GM19397 (cell line): ENCODE data around the gene TMEM163.
"Not testable (repeated sequence)": the region's sequence is repeated elsewhere in the genome, so short reads cannot be mapped to it uniquely, and the experiment has no call there.

Experiments used
- ATAC-seq: cut with Tn5 transposase; IDR thresholded peaks from one replicate; pipeline ENCODE4 v1.9.1; 2021; ENCODE audit warnings: mild to moderate bottlenecking, moderate library complexity; ENCODE audit not compliant: unreplicated experiment

TMEM163 gene

DNA sequence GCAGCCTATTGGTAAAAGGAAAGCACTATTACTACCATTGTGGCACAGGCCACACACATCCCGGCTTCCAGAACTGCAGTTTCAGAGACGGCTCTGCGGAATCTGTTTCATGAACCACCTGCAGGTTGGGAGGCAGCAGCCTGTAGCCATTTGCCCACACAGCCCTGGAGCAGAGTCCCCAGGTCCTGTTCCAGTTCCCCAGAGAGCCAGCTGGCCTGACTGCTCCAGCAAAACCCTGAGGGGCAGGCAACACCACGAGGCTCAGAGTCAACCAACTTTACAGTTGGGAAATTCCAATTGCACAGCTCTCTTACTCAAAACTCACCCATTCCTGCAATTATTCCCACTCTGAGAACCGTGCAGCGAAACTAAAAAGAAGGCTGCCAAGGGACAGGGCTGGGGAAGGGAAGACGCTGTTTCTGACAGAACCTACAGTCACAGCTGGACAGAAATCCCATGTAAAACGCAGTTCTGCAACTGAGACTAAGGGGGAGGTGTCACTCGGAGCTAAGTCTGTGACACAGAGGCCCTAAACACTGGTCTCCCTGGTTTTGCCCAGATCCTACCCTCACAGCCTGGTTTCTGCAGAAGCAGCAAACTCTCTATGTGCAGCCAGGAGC, 219.4 kb downstream of the TMEM163 start:
- no peak for ATAC-seq

DNA sequence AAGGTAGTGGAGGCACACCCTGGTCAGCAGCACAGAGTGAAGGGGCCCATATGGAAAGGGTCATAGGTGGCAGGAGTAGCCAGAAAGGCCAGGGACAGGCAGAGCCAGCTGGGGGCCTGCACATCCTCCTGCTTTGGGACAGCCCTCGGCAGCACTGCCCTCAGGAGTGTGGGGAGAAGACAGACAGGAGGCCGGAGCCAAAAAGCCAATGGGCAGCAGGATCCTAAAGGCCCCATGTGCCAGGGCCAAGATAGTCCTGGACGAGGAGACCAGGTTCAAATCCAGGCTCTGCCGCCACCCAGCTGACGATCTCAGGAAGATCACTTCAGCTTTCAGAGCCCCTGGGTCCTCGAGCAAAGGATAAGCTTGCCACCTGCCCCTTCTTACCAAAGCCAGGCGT, 220.1 kb downstream of the TMEM163 start:
- no peak for ATAC-seq

DNA sequence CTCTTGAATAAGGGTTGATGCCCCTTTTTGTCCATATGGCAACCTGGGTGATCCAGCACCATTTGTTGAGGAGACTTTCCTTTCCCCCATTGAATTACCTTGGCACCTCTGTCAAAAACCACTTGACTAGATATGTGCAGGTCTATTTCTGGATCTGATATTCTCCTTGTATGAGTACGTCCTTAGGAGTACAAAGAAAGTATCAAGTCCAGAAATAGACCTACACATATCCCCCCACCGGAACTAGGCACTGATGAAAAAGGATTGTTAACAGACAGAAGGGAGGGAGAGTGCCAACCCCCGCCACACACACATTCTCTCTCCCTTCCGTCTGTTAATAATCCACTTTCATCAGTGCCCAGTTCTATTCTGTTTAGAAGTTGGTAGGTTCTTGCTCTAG, 225.0 kb downstream of the TMEM163 start:
- ATAC-seq, result no peak

DNA sequence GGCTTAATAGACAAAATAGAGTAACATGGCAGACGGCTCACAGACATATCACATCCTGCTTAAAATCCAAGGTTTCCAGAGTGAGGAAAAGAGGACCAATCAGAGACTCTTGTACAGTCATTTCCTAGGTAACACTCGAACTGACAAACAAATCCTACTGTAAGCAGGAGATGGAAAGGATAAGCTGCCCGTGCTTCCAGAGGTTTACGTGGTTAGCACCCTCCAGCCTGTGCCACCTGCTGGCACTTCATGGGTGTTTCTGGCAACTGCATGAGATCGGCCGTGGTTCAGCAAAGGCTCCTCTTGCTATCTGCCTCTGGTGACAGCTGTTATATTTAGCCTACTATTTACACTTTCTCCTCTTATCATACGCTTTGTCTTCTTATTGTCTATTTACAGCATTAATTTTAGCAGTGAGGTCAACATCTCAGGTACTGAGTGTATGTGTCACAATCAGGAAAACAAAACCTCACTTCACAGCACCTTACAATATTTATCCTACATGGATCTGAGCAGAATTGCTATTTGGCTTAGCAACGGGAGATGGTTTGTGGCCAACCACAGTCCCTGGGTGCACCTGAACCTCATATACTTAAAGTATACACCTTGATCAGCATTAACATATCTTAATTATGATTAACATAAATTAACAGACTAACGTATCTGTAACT, 226.9 kb downstream of the TMEM163 start:
- no peak for ATAC-seq

DNA sequence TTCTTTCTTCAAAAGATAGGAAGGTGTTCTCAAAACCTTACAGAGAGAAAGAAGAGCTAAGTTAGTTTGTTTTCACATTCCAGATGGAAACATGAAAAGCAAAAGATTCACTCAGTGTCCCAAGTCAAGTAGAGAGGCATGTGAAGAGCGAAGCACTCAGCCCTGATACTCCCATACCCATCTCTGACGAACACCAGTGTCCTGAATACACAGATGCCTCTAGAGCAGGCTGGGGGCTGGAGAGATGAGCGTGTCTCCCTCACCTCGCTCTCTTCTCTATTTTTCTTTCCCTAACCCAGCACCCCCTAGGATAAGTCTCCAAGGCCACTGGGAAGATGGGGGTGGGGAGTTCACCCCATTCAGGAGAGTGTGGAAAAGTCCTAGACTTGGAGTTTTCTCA, 227.8 kb downstream of the TMEM163 start:
- no peak for ATAC-seq

DNA sequence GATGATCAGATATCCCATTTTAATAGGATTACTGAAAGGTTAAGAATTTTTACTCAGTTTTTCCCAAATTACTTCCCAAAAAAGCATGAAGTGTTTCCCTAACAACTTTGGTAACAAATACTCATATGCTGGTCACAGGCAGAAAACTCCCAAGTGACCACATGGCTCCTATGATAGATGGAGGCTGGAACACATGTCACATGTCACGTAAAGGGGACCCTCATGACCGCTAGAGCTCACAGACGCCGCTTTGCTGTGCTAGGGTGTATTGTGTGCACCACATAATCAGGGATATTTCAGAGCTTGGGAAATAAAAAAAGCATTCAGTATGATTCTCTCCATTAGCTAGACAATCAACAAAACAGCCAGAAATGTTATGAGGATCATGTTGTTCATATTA, 228.2 kb downstream of the TMEM163 start:
- ATAC-seq, result no peak

DNA sequence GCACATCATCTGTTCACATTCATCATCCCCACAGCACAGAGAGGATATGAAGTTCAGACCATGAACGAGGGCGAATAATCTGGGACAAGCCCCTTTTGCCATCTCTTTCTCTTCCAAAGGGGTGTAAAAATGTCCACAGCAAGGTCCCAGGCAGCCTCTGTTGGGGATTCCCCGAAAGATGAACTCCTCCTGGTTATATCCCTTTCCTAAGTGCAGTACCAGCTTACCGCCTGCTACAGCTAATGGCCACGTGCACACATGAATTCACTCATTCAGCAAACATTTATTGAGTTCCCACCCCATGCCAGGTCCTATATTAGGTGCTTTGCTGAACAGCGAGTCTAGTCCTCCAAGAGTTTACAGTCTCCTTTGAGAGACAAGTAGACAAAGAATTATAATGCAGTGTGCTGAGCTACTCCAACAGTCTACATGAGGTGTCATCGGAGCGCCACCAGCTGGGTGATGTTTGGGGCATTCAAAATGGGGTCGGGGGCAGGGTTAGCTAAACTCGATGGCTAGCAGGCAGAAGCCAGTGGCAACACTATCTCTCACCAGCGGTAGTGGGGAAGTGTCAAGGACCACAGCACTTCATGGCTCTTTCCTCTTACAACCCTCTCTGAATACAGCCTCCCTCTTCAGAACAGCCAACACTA, 228.9 kb downstream of the TMEM163 start:
- no peak for ATAC-seq

DNA sequence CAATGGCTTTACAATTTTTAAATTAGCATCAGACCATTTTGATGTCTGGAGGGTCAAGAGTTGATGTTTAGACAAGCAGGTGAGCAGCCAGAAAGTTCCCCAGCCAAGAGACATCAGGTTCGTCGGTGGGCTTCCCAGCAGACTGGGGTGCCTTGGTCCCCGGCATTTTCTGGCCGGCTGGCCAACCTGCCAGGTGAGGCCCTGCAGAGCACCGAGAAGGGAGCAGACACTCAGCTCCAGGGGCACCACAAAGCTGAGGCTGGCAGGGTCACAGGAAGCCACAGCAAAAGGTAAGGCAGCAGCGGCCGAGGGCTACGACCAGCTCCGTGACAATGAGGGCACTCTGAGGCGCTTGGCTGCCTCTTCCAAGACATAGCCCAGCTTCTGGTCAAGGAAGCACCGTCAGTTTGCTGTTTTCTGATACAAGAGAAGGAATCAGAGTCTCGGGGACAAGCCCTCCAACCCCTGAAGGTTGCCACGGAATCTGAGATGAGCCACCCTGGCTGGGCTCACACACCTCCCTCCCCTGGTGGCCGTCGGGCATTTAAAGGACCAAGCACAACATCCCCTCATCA, 235.9 kb downstream of the TMEM163 start:
- ATAC-seq, result no peak

DNA sequence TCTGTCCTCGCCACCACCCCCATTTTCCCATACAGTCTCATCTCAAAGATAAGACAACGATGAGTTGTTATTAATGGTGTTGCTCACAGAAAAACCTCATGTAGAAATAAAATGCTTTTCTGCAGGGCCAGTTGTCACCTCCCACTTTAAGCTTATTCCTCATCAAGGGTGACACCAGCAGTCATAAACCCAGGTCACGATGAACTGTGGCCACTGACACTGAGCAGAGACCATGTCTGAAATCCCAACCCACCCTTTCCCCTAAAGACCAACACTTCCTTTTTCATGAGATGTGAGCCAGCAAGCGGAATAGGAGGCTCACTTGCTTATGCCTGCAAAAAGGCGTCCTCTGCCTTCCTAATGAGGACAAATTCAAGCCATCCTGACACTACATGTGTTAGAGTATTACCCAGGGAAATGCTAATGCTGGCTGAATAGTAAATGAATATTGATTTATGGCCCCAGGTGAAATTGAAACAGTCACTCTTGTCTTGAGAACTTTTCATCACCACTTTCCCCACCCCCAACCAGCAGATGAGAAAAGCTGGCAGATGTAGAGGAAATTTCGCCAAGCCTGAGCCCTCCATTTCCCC, 236.6 kb downstream of the TMEM163 start:
- ATAC-seq, result no peak

DNA sequence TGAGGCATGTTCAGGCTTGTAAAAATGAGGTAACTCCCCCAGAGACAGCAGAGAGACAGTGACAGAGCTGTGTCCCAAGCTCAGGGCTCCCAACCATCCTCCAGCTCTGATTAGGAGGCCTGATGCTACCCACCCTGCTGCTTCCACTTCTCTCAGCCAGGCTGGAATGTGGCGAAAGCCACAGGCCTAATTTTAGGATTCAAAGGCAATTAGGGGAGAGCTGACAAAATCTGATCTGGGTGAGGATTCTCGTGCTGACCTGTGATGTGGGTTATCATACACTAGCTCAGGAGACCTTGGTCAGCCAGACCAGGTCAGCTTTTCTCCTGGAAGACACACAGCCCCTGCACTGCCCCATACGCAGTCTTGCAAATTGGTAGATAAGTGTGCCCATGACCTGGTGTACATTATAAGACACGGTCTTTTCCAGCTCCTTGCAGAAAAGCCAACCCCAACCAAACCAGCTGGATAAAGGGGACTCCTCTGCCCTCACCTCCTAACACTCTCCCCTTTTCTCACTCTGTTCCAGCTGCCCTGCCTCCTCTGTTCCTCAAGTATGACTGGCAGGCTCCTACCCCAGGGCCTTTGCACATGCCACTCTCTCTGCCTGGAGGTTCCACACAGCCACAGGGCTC, 239.0 kb downstream of the TMEM163 start:
- no peak for ATAC-seq

DNA sequence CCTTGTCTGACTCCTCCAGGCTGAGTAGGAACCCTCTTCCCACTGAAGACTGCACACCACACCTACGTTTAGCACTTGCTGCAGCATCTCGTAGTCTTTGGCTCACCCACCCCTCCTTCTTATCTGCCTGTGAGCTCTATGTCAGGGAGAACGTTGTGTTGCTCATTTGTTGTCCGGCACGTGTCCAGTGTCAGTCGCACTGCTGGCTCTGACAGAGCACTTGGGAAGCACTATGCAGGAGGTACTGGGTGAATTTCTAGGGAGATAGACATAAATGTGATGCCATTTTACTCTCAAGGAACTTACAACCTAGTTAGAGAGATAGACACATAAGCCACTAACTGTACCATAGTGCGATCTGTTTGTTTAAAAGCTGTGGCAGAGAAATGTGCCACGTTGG, 241.8 kb downstream of the TMEM163 start:
- ATAC-seq, result not testable (repeated sequence)

DNA sequence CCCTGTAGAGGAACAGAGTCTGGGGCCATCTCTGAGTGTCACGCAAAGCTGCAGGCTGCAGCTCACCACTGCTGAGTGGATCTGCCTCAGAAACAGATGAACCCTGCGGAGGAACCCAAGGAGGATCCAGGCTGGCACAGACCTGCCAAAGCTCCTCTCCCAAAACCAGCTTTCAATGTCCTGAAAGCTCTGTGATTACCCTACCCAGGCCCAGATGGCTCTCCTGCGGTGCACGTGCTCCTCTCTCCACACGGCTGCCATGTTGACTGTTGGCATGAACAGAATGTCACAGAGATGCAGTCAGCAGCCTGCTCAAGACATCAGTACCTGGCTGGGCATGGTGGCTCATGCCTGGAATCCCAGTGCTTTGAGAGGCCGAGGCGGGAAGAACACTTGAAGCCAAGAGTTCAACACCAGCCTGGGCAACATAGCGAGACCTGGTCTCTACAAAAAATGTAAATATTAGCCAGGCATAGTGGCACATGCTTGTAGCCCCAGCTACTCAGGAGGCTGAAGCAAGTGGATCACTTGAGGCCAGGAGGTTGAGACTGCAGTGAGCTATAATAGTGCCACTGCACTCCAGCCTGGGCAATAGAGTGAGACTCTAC, 248.1 kb downstream of the TMEM163 start:
- no peak for ATAC-seq

DNA sequence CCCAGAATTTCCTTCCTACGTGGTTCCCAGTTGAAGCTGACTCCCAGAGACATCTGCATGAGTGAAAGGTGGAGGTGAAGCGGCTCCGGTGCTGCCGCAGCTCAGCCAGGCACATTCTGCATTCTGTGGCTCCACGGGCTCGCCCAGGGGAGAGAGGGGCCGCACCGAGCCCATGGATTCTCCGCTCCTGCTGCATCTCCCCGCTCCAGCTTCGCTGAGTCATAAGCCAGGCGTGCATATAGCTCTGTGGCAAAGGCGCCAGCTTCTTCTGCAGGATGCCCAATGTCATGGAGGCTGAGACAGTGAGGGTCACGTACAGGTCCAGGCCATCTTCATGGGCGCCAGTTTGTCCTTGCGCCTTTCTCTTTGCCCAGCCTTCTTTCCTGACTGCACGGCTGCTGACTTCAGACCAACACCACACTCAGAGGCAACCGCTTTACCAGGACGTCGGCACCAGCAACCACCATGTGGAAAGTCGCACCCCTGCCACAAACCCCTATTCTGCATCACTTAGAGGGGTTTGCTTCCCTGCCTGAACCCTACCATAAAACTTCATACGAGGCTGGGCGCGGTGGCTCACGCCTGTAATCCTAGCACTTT, 249.2 kb downstream of the TMEM163 start:
- ATAC-seq, result no peak

DNA sequence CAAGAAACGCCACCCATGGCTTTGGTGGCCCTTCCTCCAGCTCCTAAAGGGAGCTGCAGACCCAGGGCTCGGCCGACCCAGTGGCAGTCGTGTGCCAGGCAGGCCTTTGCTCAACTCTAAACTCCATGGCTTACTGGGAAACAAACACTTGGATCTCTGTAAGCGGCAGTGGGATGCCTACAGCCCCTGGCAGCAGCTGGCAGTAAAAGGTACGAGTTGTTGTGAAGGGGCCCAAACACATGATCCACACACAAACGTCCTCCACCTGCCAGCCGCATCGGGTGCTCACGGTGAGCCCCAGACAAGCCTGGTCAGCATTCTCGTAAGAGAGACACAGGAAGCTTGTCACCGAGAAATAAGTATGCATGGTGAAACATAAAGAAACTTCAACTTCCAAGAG, 250.0 kb downstream of the TMEM163 start:
- ATAC-seq, result no peak

DNA sequence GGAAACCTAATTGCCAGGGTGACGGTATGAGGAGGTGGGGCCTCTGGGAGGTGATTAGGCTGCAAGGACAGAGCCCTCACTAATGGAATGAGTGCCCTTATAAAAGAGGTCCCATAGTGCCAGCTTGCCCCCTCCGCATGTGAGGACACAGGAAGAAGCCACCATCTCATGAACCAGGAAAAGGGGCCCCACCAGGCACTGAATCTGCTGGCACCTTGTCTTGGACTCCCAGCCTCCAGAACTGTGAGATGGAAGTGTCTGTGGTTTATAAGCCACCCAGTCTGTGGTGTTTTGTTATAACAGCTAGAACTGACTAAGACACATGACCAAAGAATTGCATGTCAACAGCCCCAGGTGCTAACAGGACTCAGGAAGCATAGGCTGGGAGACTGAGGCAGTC, 250.6 kb downstream of the TMEM163 start:
- no peak for ATAC-seq

DNA sequence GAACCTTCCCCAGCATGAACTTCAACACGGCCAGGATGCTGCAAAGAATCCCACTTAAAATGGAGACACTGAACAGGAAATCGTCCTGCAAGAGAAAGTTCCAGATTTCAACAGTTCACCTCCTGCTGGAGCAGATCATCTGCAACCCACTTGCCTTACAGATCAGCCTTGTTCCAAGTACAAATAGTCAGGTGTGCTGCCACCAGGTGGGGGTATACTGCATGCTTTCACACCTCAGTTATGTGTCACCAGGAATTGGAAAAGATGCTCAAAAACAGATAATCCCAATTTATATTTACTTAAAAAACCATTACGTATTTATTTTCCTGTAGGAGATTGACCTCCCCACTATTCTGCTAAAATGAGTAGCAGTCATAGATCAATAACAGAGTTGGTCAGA, 252.7 kb downstream of the TMEM163 start:
- no peak for ATAC-seq

DNA sequence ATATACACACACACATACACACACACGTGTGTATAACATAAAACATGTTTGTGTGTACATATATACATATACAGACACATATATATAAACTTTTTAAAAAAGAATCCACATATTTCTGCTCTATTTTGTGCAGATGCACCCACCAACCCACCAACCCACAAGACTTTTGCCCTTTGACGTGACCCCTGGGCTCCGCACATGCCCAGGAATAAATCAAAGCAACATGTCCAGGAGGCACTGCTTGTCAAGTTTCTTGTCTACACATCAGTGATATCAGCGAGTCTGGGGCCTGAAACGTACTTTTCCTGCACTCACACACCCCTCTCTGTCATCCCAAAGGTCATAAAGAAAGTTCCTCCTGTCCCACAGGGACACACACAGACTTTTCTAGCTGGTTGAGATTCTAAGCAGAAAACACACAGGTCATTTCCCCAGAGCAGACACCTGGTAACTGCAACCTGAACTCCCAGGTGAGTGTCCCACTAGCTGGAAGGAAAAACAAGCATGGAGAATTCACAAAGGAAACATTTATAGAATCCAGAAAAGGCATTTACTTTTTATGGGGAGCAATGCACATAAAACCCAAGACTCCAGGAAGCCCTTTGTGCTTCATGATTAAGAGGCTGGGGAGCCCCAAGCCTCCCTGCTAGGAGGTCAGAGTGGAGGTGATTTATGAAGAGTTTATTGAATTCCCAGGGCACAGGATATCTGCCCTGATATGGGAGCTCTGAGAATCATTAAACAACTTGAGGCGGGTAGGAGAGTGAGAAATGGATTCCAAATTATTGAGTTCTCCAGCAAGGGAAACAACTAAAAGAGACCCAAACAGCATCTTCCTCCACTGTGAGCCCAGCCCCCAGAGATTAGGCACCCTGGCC, 253.3 kb downstream of the TMEM163 start:
- ATAC-seq, result no peak

DNA sequence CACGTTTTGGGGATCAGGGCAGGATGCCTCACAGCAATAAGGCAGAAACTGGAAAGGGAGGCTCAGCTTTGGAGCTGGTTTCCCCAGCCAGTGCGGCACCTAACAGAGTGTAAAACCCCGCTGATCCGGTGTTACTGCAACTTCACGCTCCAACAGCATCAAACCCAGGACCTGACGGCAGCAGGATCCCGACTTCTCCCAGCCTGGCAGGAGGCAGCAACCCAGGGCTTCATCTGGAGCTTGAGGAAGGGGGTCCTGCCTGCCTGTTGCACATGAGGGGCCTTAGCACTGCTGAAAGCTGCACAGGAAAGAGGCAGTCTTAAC, 255.1 kb downstream of the TMEM163 start:
- no peak for ATAC-seq

DNA sequence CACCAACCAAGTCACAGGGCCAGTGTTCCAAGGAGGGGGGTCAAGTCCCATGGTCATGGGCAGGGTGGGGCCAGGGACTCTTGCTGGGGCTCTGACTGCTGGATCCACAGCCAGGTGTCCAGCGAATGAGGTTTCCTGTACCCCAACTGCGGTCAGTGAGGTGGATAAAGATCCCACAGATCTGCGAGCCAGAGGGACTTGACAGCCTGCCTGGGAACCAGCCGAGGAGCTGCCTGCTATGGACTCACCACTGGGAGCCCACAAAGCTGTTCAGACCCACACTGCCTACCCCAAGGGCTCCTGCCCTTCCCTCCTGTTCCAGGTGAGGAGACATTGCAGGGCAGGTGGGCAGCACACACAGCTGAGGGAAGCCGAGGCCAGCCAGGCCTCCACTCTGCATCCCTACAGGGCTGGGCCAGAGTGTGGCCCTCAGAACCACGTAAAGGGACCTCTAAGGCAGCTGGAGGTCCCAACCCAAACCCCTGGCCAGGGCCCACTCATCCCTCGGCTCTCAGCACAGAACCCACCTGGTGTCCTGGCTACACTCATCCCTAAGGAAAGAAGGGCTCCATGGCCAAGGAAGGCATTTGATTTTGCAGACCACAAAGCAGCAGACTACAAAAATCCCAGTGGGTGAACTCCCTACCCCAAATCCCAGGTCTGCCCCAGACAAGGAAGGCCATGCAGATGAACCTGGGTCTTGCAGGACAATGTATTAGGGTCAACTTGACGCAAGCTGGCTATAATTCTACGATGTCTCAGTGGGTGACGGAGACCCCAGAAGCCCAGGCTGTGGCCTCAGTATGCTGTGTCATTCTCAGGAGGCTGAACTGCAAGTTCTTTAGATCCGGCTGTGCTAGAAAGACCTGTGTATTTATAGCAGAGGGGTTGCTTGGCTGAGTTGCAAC, 255.8 kb downstream of the TMEM163 start:
- no peak for ATAC-seq
